HL-60 (cell line): ENCODE results near the gene ASCC3.

Experiments
- DNase-seq, 2 experiments: peaks; one replicate each; pipeline ENCODE4 v3.0.0-alpha.2; 2010 to 2020; ENCODE audit warnings: low read depth in 1 of 2, low spot score in 1 of 2
- H3K27ac ChIP-seq: fragments of 250-450 bp; sonication (Bioruptor Pico); replicated peaks from 2 replicates; pipeline ENCODE4 v1.5.1; 2020; ENCODE audit warnings: mild to moderate bottlenecking, moderate library complexity
- H3K27me3 ChIP-seq: fragments of 250-450 bp; sonication (Bioruptor Pico); 2 replicates; pipeline ENCODE4 v1.5.1; 2021; ENCODE audit warnings: mild to moderate bottlenecking, moderate library complexity; ENCODE audit not compliant: insufficient read depth, poor library complexity, severe bottlenecking
- H3K4me3 ChIP-seq: replicated peaks from 2 replicates; pipeline ENCODE4 v1.5.1; 2011; ENCODE audit warnings: mild to moderate bottlenecking, control low read depth, low read length; ENCODE audit not compliant: insufficient read depth
- GABPA ChIP-seq: IDR thresholded peaks from 2 replicates; pipeline ENCODE4 v1.6.1; 2012; ENCODE audit warnings: low read depth
- POLR2AphosphoS5 ChIP-seq: IDR thresholded peaks from 2 replicates; pipeline ENCODE4 v1.6.1; 2012; ENCODE audit warnings: low read depth
- SPI1 ChIP-seq: IDR thresholded peaks from 2 replicates; pipeline ENCODE4 v1.6.1; 2012; ENCODE audit warnings: low read depth, mild to moderate bottlenecking, borderline replicate concordance
- TF ChIP-seq, protein P1 (sequence below): IDR thresholded peaks from one replicate; pipeline ENCODE4 v1.5.1; 2011; ENCODE audit warnings: low read length, control low read depth, inconsistent platforms; ENCODE audit not compliant: insufficient read depth
- TF ChIP-seq, protein P2 (sequence below): IDR thresholded peaks from 2 replicates; pipeline ENCODE4 v1.6.1; 2012; ENCODE audit warnings: low read depth; ENCODE audit not compliant: insufficient replicate concordance

The ASCC3 gene

GRCh38 chr6:100677240-100677639 is 203.9 kb downstream of the ASCC3 start:
- Histone ChIP-seq H3K27ac (no peak overlapping the region), H3K4me3 (no peak overlapping the region), H3K27me3 (no peaks in the 10 kb centered on the region)
- DNase-seq = no peak
- TF ChIP-seq, protein P1, sequence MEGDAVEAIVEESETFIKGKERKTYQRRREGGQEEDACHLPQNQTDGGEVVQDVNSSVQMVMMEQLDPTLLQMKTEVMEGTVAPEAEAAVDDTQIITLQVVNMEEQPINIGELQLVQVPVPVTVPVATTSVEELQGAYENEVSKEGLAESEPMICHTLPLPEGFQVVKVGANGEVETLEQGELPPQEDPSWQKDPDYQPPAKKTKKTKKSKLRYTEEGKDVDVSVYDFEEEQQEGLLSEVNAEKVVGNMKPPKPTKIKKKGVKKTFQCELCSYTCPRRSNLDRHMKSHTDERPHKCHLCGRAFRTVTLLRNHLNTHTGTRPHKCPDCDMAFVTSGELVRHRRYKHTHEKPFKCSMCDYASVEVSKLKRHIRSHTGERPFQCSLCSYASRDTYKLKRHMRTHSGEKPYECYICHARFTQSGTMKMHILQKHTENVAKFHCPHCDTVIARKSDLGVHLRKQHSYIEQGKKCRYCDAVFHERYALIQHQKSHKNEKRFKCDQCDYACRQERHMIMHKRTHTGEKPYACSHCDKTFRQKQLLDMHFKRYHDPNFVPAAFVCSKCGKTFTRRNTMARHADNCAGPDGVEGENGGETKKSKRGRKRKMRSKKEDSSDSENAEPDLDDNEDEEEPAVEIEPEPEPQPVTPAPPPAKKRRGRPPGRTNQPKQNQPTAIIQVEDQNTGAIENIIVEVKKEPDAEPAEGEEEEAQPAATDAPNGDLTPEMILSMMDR = no peak
- TF ChIP-seq SPI1 = no peak
- TF ChIP-seq, protein P2, sequence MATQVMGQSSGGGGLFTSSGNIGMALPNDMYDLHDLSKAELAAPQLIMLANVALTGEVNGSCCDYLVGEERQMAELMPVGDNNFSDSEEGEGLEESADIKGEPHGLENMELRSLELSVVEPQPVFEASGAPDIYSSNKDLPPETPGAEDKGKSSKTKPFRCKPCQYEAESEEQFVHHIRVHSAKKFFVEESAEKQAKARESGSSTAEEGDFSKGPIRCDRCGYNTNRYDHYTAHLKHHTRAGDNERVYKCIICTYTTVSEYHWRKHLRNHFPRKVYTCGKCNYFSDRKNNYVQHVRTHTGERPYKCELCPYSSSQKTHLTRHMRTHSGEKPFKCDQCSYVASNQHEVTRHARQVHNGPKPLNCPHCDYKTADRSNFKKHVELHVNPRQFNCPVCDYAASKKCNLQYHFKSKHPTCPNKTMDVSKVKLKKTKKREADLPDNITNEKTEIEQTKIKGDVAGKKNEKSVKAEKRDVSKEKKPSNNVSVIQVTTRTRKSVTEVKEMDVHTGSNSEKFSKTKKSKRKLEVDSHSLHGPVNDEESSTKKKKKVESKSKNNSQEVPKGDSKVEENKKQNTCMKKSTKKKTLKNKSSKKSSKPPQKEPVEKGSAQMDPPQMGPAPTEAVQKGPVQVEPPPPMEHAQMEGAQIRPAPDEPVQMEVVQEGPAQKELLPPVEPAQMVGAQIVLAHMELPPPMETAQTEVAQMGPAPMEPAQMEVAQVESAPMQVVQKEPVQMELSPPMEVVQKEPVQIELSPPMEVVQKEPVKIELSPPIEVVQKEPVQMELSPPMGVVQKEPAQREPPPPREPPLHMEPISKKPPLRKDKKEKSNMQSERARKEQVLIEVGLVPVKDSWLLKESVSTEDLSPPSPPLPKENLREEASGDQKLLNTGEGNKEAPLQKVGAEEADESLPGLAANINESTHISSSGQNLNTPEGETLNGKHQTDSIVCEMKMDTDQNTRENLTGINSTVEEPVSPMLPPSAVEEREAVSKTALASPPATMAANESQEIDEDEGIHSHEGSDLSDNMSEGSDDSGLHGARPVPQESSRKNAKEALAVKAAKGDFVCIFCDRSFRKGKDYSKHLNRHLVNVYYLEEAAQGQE = no peak
- TF ChIP-seq POLR2AphosphoS5 = no peak
- no peak for TF ChIP-seq GABPA

- TF ChIP-seq GABPA = no peak
- TF ChIP-seq, protein P1 = no peak
- TF ChIP-seq, protein P2 = no peak
- no peak for TF ChIP-seq SPI1
- TF ChIP-seq POLR2AphosphoS5 = no peak
- no peaks in the 10 kb centered on the region for H3K27me3 ChIP-seq
- H3K4me3 ChIP-seq = no peak overlapping the region
- DNase-seq = no peak
- no peak overlapping the region for H3K27ac ChIP-seq
These were observed 207.5 kb downstream of the ASCC3 start for GRCh38 chr6:100673641-100674040.

DNA sequence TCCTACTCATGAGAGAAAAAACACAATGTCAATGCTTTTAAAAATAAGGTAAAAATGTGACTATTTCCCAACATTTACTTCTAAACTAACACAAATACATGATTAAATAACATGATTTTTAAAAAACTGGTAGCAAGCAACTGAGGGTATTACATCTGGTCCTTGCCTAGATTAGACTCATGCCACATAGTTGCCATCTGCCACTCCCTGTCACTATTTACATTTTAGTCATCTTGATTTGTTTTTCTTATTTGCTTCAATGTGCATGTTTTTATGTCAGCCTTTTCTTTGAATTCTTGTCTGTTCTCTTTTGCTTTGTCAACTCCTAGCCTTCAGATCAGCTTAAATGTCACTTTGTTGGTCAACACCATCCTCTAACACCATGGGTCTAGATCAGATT is 209.4 kb downstream of the ASCC3 start:
- no peak for TF ChIP-seq GABPA
- no peak for TF ChIP-seq POLR2AphosphoS5
- TF ChIP-seq SPI1 = no peak
- TF ChIP-seq, protein P1 = no peak
- TF ChIP-seq, protein P2 = no peak
- DNase-seq = no peak
- no peak overlapping the region for H3K4me3 ChIP-seq
- no peaks in the 10 kb centered on the region for H3K27me3 ChIP-seq
- H3K27ac ChIP-seq = no peak overlapping the region
